Dermis microvascular lymphatic vessel endothelial cell (primary cell): ENCODE measurements around the gene WDR75. TPM values are rescaled to one million over a fixed set of nuclear protein-coding genes. Genes with fewer than 3 reads are reported as not detected.
"Not testable (repeated sequence)": the region's sequence is repeated elsewhere in the genome, so short reads cannot be mapped to it uniquely, and the experiment has no call there.

Source experiments
- DNase-seq, 2 donors: peaks; one replicate each; pipeline versions ENCODE4 v3.0.0 to v3.0.0-alpha.2; 2010; ENCODE audit warnings: low read depth in 2 of 2
- total RNA-seq: library from RNA; depleted of rRNA; stranded (reverse); fragments of >200 nt; gene quantifications from 2 replicates; pipeline ENCODE4 v1.2.1, GENCODE V29; 2014

Gene WDR75
- 43.0 and 45.3 TPM in 2 replicates for total RNA-seq

GRCh38 chr2:189440947-189441708 lies at the start of gene WDR75:
Gene WDR75 (plus strand): TSS chr2:189441474. CDS start chr2:189441493, 19 bp downstream.
- DNase-seq, result peak; percentile 93 to 96

DNA sequence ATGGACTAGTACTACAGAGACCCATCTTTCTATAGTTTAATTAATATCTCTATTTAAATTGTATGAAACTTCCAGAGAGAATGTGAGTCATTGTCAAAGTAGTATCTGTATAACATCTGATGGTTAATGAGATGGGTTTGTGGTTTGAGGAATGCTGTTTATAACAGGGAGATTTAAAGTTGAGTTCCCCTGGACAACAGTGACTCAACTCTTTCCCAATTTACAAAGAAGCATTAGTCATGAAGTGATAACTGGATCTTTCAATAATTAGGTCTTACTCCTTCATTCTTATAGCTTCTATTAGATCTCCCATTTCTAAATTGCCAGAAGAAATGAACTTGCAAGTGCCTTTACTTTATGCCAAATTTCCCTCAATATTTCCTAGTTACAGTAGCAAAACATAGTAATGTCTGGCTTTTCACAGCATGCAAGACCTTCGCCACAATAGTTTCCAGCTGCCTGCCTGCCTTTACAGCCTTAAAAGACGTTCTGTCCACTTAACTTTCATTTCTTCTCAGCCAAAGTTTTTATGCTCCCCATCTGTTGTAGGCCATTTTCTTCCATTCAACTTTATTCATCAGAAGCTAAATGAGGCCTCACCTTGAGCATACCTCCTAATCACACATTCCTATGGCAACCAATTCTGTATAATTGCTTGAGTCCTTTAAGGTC lies 47.7 kb upstream of the WDR75 start:
- DNase-seq, result peak in 1 of 2 donors; percentile 27

- no peak for DNase-seq
Measured at GRCh38 chr2:189394525-189394924, 46.7 kb upstream of the WDR75 start.

DNA sequence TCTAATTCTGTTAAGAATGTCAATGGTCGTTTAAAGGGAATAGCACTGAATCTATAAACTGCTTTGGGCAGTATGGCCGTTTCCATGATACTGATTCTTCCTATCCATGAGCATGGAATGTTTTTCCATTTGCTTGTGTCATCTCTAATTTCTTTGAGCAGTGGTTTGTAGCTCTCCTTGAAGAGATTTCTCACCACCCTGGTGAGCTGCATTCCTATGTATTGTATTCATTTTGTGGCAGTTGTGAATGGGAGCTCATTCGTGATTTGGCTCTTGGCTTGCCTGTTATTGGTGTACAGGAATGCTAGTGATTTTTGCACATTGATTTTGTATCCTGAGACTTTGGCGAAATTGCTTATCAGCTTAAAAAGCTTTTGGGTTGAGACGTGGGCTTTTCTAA lies 38.3 kb upstream of the WDR75 start:
- DNase-seq, result no peak

DNA sequence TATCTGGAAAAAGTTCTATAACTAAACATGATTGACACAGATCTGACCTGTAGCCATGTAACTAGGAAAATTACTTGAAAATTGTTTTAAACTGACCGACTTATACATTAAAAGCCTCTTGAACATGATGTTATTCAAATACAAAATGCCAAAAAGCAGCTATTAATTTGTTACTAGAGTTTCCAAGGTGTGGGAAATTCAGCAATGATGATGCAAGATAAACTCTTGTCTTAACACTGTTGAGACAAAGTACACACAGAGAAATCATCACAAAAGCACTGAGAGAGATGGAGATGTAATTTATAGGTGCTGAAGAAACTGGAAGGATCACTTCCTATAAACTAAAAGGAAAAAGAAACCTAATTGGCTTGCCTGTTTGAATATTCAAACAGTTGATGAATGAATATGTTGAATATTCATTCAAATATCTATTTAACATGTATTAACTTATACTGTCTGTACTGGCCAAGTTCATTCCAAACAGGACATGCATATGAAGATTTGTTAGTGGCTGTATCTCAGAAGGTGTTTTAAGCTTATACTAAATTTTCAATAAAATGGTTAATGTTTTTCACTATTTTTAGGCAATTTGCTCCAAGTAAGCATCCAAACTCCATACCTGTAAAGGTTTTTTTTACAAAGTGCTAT lies 34.6 kb upstream of the WDR75 start:
- no peak for DNase-seq

GRCh38 chr2:189407281-189408209 lies 33.7 kb upstream of the WDR75 start:
- DNase-seq, result peak in 1 of 2 donors; percentile 52

DNA sequence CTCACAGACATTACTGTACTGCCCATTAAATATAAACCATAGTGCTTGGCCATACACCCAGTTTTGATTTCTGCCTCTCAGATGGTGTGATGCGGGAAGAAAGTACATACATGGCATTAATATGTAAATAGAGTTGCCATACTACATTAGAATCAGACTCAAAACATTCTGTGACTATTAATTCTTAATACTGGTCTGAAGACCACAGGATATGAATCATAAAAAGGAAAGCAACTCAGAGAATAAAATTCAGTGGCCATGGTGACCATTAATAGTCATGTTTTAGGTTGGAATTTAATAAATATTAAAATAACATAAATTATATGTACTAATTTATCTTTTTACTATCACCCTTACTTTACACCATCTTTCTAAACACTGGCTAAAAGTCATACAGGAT lies 33.0 kb upstream of the WDR75 start:
- DNase-seq, result peak in 1 of 2 donors; percentile 52

GRCh38 chr2:189409131-189409530 lies 32.1 kb upstream of the WDR75 start:
- no peak for DNase-seq

DNA sequence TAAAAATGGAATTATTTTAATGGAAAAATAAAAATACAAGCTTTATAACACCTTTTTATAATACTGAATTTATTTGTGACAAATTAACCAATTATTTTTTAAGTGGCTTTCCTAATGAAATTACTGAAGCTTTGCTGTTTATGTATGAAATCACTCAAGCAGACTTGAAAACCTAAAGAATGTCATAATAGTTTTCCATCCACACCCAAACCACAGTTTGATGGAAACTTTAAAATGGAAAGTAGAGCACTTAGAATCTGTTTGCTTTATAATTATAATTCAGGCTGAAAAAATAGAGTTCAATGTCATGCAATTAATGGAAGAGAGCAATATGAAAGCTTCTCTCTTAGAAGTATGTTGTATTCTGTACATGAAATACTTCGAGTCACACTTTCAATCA lies 31.6 kb upstream of the WDR75 start:
- DNase-seq, result no peak

DNA sequence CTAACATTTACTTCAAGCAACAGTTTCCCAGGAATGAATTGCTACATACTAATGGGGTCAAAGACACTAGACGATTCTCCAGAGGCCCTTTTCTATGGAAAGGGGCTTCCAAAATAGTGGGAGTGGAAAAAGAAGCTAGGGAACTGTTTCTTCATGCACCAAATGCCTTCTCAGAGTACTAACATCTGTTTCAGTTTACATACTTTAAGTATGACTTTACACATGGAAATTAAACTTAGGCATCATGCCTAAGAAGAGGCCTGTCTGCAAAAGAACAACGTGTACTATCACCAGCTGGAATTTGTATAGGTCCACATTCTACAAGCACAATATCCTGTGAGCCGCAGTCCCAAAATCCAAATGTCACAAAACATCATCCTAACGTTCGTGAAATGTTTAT lies 29.4 kb upstream of the WDR75 start:
- peak in 1 of 2 donors; percentile 2 for DNase-seq

- peak; percentile 38 to 69 for DNase-seq
Measured at GRCh38 chr2:189412330-189412953, 28.8 kb upstream of the WDR75 start.

DNA sequence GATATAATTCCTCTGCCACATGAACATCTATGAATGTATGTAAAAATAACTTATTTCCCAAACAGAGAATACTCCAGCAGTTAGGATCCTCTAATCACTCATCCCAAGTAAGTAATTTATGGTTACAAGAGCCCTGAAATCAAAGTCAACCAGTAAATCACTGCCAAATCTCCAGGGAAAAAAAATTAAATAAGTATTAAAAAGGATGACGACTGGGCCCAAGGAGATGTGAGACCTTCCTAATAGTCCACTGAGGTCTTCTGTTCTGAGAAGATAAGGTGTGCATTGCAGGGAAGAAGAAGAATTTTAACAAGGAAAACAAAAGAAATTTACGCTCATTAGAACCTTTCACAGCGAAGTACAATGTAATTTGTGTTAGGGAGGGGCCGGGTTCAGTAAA lies 28.0 kb upstream of the WDR75 start:
- no peak for DNase-seq

DNA sequence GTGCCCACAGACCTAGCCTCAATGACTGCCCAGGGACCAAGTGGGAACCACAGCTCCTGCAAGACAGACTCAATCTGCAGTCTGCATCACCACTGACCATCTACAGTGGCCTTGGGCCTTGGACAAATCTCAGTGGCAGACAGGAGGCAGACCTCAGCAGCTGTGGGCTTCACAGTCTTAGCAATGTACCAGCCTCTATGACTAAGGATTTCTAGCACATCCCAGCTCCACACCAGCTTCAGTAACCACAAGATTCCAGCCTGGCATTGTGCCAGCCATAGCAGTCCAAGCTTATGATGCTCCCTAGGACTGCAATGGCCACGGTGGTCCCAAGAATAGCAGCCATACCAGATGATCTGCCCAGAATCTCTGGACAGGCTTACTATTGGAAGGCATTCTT lies 19.6 kb upstream of the WDR75 start:
- DNase-seq, result peak in 1 of 2 donors; percentile 4

DNA sequence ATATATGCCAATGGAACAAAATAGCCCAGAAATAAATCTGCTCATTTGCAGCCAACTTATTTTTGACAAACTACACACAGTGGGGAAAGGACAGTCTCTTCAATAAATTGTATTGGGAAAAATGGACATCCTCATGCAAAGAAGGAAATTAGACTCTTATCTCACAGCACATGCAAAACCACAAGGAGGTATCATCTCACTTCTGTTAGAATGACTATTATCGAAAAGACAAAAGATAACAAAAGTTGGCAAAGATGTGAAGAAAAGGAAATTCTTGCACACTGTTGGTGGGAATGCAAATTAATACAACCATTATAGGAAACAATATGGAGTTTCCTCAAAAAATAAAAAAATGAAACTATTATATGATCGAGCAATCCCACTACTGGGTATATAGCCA lies 16.3 kb upstream of the WDR75 start:
- no peak for DNase-seq

DNA sequence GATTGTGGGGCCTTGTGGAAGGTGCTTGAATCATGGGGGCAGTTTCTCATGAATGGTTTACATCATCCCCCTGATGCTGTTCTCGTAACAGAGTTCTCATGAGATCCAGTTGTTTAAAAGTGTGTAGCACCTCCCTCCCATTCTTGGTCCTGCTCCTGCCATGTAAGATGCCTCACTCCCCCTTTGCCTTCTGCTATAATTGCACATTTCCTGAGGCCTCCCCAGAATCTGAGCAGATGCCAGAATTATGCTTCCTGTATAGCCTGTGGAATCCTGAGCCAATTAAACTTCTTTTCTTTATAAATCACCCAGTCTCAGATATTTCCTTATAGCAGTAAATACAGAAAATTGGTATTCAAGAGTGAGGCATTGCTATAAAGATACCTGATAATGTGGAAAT lies 15.6 kb upstream of the WDR75 start:
- peak in 1 of 2 donors; percentile 21 for DNase-seq

- no peak for DNase-seq
Measured at GRCh38 chr2:189426886-189427285, 14.4 kb upstream of the WDR75 start.

DNA sequence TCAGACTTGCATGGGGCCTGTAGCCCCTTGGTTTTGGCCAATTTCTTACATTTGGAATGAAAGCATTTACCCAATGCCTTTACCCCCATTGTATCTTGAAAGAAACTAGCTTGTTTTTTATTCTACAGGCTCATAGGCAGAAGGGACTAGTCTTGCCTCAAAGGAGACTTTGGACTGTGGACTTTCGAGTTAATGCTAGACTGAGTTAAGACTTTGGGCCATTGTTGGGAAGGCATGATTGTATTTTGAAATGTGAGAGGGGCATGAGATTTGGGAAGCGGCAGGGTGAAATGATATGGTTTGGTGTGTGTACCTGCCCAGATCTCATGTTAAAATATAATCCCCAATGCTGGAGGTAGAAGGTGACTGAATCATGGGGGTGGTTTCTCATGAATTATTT lies 13.4 kb upstream of the WDR75 start:
- DNase-seq, result no peak

- not testable (repeated sequence) for DNase-seq
Measured at GRCh38 chr2:189430448-189430847, 10.8 kb upstream of the WDR75 start.

DNA sequence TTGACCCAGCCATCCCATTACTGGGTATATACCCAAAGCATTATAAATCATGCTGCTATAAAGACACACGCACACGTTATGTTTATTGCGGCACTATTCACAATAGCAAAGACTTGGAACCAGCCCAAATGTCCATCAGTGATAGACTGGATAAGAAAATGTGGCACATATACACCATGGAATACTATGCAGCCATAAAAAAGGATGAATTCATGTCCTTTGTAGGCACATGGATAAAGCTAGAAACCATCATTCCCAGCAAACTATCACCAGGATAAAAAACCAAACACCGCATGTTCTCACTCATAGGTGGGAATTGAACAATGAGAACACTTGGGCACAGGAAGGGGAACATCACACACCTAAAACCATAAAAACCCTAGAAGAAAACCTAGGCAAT lies 5.5 kb upstream of the WDR75 start:
- DNase-seq, result not testable (repeated sequence)

GRCh38 chr2:189437926-189438325 lies 3.3 kb upstream of the WDR75 start:
- DNase-seq, result no peak

DNA sequence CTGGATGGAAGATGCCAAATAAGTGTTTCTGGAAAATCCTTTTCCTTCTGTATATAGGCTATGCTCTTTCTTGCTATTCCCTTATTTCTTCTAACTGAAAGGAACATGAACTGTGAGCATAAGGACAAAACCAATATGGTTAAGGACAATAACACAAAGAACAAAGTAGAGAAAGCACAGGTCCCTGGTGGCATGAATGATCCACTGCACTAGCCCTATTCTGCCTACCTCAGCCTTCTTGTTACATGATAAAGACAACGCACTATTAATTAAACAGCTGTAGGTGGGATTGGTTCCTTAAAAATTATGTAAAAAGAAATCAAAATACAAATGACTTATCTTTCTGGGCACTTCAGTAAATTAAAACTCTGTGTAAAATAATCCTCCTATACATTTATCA lies 1.9 kb upstream of the WDR75 start:
- DNase-seq, result no peak
